ENCODE results near the gene PEX11A. TPM values are rescaled to one million over a fixed set of nuclear protein-coding genes. Genes with fewer than 3 reads are reported as not detected.

PEX11A gene
- total RNA-seq, 2 donors from 2014 or later = 2.7 to 4.0 TPM

GRCh38 chr15:89665449-89666181 is 24.9 kb downstream of the PEX11A start:
- H3K27ac ChIP-seq (ENCODE audit: low read depth, low read length) = no peak overlapping the region

DNA sequence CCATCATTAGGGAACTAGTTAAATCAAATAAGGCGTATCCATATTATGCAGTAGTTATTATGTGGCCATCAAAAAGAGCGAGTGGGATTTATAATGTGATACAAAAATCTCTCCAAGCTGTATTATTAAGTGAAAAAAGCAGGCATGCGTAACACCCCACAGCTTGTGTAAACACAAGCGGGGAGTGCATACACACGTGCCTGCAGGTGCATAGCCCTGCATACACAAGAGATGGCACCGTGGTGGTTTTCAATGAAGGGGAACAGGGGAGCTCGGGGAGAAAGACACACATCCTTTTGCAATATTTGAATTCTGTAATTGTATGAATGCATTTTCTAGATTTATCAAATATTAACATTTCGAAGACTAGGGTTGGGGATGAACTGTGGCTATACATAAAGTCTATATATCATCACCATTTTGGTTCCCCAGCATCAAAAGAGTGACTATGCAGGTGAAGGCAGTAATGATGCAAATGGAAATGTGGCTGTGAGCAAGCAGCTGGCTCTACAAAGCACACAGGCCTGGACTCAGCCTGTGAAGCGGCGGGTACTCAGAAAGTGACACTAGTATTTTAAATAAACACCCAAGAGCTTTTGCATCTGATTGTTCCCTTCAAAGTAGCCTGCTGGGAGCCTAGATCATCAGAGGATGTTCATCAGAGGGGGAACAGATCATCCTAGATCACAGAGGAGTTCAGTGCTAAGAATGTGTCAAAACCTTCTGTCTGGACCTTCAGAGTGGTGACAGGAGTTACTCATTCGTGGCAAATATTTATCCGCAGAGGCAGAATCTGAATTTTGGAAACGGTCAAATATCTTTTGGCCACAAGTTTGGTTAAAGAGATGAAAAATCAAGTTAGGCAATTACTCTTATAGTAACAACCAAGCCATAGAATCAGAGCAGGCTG is 25.9 kb downstream of the PEX11A start:
- Mint-ChIP-seq H3K4me1 (no peaks in the 10 kb centered on the region), H3K9me3 (no peaks in the 10 kb centered on the region), H3K27me3 (ENCODE audit: insufficient read depth) (peaks cover 53% of the 10 kb centered on the region), H3K36me3 (ENCODE audit: low read depth) (no peaks in the 10 kb centered on the region), H3K27ac (no peak overlapping the region), H3K4me3 (peak overlapping the region; percentile 34)
- Histone ChIP-seq H3K27ac (ENCODE audit: low read depth, low read length) (no peak overlapping the region), H3K27me3 (ENCODE audit: control insufficient read depth, insufficient read depth, low read length, poor library complexity, severe bottlenecking) (peaks cover 33% of the 10 kb centered on the region), H3K4me1 (ENCODE audit: control insufficient read depth, insufficient read depth, low read length) (no peaks in the 10 kb centered on the region), H3K9me3 (ENCODE audit: control insufficient read depth, low read length) (no peaks in the 10 kb centered on the region), H3K36me3 (ENCODE audit: control insufficient read depth, insufficient read depth, low read length) (no peaks in the 10 kb centered on the region), H3K4me3 (ENCODE audit: low read length) (no peak overlapping the region), H3K9ac (ENCODE audit: extremely low read depth, low read length, poor library complexity, severe bottlenecking) (no peak overlapping the region)
- TF ChIP-seq, protein P1, sequence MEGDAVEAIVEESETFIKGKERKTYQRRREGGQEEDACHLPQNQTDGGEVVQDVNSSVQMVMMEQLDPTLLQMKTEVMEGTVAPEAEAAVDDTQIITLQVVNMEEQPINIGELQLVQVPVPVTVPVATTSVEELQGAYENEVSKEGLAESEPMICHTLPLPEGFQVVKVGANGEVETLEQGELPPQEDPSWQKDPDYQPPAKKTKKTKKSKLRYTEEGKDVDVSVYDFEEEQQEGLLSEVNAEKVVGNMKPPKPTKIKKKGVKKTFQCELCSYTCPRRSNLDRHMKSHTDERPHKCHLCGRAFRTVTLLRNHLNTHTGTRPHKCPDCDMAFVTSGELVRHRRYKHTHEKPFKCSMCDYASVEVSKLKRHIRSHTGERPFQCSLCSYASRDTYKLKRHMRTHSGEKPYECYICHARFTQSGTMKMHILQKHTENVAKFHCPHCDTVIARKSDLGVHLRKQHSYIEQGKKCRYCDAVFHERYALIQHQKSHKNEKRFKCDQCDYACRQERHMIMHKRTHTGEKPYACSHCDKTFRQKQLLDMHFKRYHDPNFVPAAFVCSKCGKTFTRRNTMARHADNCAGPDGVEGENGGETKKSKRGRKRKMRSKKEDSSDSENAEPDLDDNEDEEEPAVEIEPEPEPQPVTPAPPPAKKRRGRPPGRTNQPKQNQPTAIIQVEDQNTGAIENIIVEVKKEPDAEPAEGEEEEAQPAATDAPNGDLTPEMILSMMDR (conservative IDR thresholded peaks at IDR 0.05) = no peak
- WGBS, 2 experiments (ENCODE audit: insufficient coverage in 1 of 2, insufficient read length in 1 of 2) = 78 to 85% methylated on average over 9 to 12 of the region's 13 CpGs
- DNase-seq = no peak

More at GRCh38 chr15:89665449-89666181, 24.9 kb downstream of the PEX11A start:
- WGBS, 2 experiments (ENCODE audit: insufficient coverage in 1 of 2, insufficient read length in 1 of 2) = 7 to 9% methylated on average over 9 to 72 of the region's 72 CpGs
- no peak overlapping the region for H3K27ac Mint-ChIP-seq
- Histone ChIP-seq H3K9me3 (ENCODE audit: control insufficient read depth, low read length) (no peaks in the 10 kb centered on the region), H3K9ac (ENCODE audit: extremely low read depth, low read length, poor library complexity, severe bottlenecking) (no peak overlapping the region), H3K27me3 (ENCODE audit: control insufficient read depth, insufficient read depth, low read length, poor library complexity, severe bottlenecking) (peaks cover 24% of the 10 kb centered on the region), H3K4me1 (ENCODE audit: control insufficient read depth, insufficient read depth, low read length) (no peaks in the 10 kb centered on the region), H3K36me3 (ENCODE audit: control insufficient read depth, insufficient read depth, low read length) (no peaks in the 10 kb centered on the region), H3K4me3 (ENCODE audit: low read length) (no peak overlapping the region)
- TF ChIP-seq, protein P1 (conservative IDR thresholded peaks at IDR 0.05) = no peak
- no peaks in the 10 kb centered on the region for H3K9me3 Mint-ChIP-seq
- peak overlapping the region; percentile 34 for H3K4me3 Mint-ChIP-seq
- no peaks in the 10 kb centered on the region for H3K36me3 Mint-ChIP-seq (ENCODE audit: low read depth)
- H3K27me3 Mint-ChIP-seq (ENCODE audit: insufficient read depth) = peaks cover 47% of the 10 kb centered on the region
- H3K4me1 Mint-ChIP-seq = no peaks in the 10 kb centered on the region
- peak; percentile 85 for DNase-seq

GRCh38 chr15:89662893-89663626 is 27.5 kb downstream of the PEX11A start:
- Histone ChIP-seq H3K27me3 (ENCODE audit: control insufficient read depth, insufficient read depth, low read length, poor library complexity, severe bottlenecking) (peaks cover 32% of the 10 kb centered on the region), H3K4me1 (ENCODE audit: control insufficient read depth, insufficient read depth, low read length) (no peaks in the 10 kb centered on the region), H3K27ac (ENCODE audit: low read depth, low read length) (no peak overlapping the region), H3K4me3 (ENCODE audit: low read length) (no peak overlapping the region), H3K36me3 (ENCODE audit: control insufficient read depth, insufficient read depth, low read length) (no peaks in the 10 kb centered on the region), H3K9me3 (ENCODE audit: control insufficient read depth, low read length) (no peaks in the 10 kb centered on the region), H3K9ac (ENCODE audit: extremely low read depth, low read length, poor library complexity, severe bottlenecking) (no peak overlapping the region)
- TF ChIP-seq, protein P1 (conservative IDR thresholded peaks at IDR 0.05) = no peak
- Mint-ChIP-seq H3K27ac (no peak overlapping the region), H3K36me3 (ENCODE audit: low read depth) (no peaks in the 10 kb centered on the region), H3K4me1 (no peaks in the 10 kb centered on the region), H3K9me3 (no peaks in the 10 kb centered on the region), H3K4me3 (no peak overlapping the region), H3K27me3 (ENCODE audit: insufficient read depth) (peaks cover 56% of the 10 kb centered on the region)
- peak; percentile 73 for DNase-seq
- 79 to 89% methylated on average over 8 to 11 of the region's 11 CpGs for WGBS, 2 experiments (ENCODE audit: insufficient coverage in 1 of 2, insufficient read length in 1 of 2)

Measured in endodermal cell (in vitro differentiated cells).